ENCODE data around the gene ENHO.

ENHO gene

DNA sequence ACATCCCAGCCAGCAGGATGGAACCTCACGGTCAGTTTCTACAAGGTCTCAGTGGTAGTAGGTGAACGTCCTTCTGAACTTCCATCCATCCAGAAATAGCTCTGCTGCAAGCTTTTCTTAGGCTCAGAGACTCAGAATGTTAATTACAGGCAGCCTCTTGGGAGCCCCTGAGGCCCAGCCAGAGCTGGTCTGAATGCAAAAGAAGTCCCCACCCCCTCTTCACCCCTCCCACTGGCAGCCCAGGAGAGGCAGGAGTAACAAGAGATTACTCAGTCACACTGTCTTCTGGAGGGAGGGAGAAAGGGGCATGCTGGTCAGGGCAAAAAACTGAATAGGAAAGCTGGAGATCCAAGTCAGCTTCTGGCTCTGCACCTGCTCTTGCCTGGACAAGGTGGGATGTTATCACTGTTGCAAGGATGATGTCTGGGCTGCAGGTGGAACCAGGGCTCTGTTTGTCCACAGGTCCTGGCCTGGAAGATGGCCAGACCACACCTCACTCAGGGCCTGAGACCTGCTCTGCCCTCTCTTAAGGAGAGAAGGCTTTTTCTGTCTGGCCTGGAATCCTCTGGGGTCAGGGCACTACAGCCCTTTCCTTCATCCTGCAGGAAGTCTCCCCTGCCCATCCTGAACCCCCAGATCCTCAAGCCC lies 9.1 kb downstream of the ENHO start:
- Histone ChIP-seq H3K9me2 (replicated peaks; ENCODE audit: insufficient read depth, low read length) (no peaks in the 10 kb centered on the region), H3K27ac (ENCODE audit: low read depth, low read length) (no peak overlapping the region), H3K36me3 (ENCODE audit: low read length) (no peaks in the 10 kb centered on the region), H3K4me3 (ENCODE audit: insufficient read depth, low read length, poor library complexity, severe bottlenecking) (no peak overlapping the region), H3K79me2 (ENCODE audit: insufficient read depth, low read length) (no peaks in the 10 kb centered on the region), H3F3A (ENCODE audit: insufficient read depth) (no peaks in the 10 kb centered on the region), H2AFZ (ENCODE audit: low read depth, low read length, severe bottlenecking) (no peak overlapping the region), H3K9ac (ENCODE audit: low read length) (no peak overlapping the region), H3K27me3 (ENCODE audit: low read length) (no peaks in the 10 kb centered on the region), H3K4me2 (ENCODE audit: low read depth, low read length, poor library complexity, severe bottlenecking) (no peak overlapping the region), H4K20me1 (ENCODE audit: low read depth, low read length) (no peaks in the 10 kb centered on the region), H3K9me3 (ENCODE audit: insufficient read depth, low read length) (no peaks in the 10 kb centered on the region)
- TF ChIP-seq, protein P1, sequence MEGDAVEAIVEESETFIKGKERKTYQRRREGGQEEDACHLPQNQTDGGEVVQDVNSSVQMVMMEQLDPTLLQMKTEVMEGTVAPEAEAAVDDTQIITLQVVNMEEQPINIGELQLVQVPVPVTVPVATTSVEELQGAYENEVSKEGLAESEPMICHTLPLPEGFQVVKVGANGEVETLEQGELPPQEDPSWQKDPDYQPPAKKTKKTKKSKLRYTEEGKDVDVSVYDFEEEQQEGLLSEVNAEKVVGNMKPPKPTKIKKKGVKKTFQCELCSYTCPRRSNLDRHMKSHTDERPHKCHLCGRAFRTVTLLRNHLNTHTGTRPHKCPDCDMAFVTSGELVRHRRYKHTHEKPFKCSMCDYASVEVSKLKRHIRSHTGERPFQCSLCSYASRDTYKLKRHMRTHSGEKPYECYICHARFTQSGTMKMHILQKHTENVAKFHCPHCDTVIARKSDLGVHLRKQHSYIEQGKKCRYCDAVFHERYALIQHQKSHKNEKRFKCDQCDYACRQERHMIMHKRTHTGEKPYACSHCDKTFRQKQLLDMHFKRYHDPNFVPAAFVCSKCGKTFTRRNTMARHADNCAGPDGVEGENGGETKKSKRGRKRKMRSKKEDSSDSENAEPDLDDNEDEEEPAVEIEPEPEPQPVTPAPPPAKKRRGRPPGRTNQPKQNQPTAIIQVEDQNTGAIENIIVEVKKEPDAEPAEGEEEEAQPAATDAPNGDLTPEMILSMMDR (IDR thresholded peaks at IDR 0.05; ENCODE audit: insufficient read depth, low read length, poor library complexity, severe bottlenecking), result no peak
- TF ChIP-seq EZH2phosphoT487 (conservative IDR thresholded peaks at IDR 0.05; ENCODE audit: low read length), result no peak

DNA sequence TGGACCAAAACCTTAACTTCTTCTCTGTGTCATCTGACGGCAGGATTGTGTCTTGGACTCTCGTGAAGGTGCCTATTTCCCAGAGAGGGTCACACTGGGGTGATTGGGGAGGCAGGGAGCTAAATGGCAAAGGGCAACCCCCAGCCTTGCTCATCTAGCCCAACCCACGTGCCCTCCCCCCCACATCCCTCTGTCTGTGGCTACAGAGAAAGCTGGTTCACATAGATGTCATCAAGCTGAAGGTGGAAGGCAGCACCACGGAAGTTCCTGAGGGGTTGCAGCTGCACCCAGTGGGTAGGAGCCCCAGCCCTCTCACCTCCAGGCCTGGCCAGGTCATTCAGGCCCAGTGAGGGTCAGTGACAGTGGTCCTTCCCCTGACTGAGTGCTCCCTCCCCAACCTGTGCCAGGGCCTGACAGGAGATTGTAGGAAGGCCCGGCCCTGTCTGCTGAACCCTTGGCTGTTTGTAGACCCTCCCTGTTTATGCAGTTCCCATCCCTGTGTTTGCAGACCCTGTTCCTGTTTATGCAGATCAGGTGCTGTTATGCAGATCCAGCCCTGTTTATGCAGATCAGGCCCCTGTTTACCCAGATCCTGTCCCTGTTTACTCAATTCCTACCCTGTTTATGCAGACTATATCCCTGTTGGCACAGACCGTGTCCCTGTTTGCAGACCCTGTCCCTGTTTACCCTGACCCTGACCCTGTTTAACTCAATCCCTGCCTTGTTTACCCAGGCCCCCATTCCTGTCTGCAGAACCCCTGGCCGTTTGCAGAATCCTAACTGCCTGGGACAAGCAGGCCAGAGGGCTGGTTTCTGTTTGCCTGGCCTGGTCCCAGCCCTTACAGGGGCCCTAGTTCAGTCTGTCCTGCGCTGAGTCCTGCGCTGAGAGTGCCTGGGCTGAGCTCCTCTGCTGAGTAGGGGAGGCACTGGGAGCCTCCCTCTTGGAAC lies 10.4 kb downstream of the ENHO start:
- no peaks in the 10 kb centered on the region for H3K79me2 ChIP-seq (ENCODE audit: insufficient read depth, low read length)
- no peak overlapping the region for H3K4me2 ChIP-seq (ENCODE audit: low read depth, low read length, poor library complexity, severe bottlenecking)
- H3K9me3 ChIP-seq (ENCODE audit: insufficient read depth, low read length), result no peaks in the 10 kb centered on the region
- TF ChIP-seq, protein P1 (IDR thresholded peaks at IDR 0.05; ENCODE audit: insufficient read depth, low read length, poor library complexity, severe bottlenecking), result no peak
- TF ChIP-seq EZH2phosphoT487 (conservative IDR thresholded peaks at IDR 0.05; ENCODE audit: low read length), result no peak
- H4K20me1 ChIP-seq (ENCODE audit: low read depth, low read length), result no peaks in the 10 kb centered on the region
- H3K9ac ChIP-seq (ENCODE audit: low read length), result no peak overlapping the region
- no peak overlapping the region for H3K4me3 ChIP-seq (ENCODE audit: insufficient read depth, low read length, poor library complexity, severe bottlenecking)
- H3F3A ChIP-seq (ENCODE audit: insufficient read depth), result no peaks in the 10 kb centered on the region
- no peaks in the 10 kb centered on the region for H3K27me3 ChIP-seq (ENCODE audit: low read length)
- no peaks in the 10 kb centered on the region for H3K9me2 ChIP-seq (replicated peaks; ENCODE audit: insufficient read depth, low read length)
- H3K27ac ChIP-seq (ENCODE audit: low read depth, low read length), result no peak overlapping the region
- no peak overlapping the region for H2AFZ ChIP-seq (ENCODE audit: low read depth, low read length, severe bottlenecking)
- H3K36me3 ChIP-seq (ENCODE audit: low read length), result no peaks in the 10 kb centered on the region

DNA sequence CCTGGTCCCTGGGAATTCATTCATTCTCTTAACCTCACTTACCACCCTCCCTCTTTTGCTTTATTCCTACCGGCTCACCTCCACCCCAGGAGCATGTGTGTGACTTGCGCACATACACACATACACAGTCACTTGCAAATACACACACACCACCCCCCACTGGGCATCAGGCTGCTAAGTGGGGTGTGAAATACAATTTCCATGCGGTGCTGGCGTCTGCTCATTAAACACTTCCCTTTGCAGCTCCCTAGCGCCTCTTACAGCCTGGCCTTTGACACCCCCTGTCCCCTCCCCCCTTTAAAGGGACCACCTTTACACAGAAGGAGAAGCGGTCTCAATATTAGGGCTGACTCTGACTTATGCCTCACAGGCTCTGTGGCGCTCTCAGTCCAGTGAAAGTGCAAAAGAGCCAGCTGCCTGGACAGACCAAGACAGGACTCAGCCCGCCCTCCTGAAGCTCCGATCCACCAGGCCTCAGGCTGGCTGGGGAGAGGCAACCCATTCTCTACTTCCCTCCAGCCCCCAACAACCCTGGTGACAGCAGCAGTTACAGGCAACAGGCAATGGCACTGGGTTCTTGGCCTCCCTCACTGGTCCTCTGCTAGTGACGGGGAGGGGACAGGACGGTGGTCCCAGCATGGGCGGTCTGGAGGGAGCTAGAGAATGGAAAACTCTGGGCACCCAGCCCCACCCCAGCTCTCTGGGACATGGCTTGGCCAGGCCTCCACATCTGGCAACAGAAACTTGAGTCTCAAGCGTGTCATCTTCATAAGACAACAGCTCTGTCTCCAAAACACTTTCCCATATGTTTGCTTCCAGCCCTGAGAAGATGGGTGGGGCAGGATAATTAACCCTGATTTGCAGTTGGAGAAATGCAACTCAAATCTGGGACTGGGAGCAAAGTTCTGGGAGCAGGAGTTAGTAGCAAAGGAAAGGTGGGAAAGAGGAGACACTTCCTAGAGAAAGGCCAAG lies 12.0 kb downstream of the ENHO start:
- no peaks in the 10 kb centered on the region for H3K9me2 ChIP-seq (replicated peaks; ENCODE audit: insufficient read depth, low read length)
- no peak overlapping the region for H3K27ac ChIP-seq (ENCODE audit: low read depth, low read length)
- no peak overlapping the region for H3K4me2 ChIP-seq (ENCODE audit: low read depth, low read length, poor library complexity, severe bottlenecking)
- H3K36me3 ChIP-seq (ENCODE audit: low read length), result no peaks in the 10 kb centered on the region
- no peaks in the 10 kb centered on the region for H3K79me2 ChIP-seq (ENCODE audit: insufficient read depth, low read length)
- H2AFZ ChIP-seq (ENCODE audit: low read depth, low read length, severe bottlenecking), result no peak overlapping the region
- H3F3A ChIP-seq (ENCODE audit: insufficient read depth), result no peaks in the 10 kb centered on the region
- H3K4me3 ChIP-seq (ENCODE audit: insufficient read depth, low read length, poor library complexity, severe bottlenecking), result no peak overlapping the region
- H3K27me3 ChIP-seq (ENCODE audit: low read length), result no peaks in the 10 kb centered on the region
- no peaks in the 10 kb centered on the region for H4K20me1 ChIP-seq (ENCODE audit: low read depth, low read length)
- no peaks in the 10 kb centered on the region for H3K9me3 ChIP-seq (ENCODE audit: insufficient read depth, low read length)
- H3K9ac ChIP-seq (ENCODE audit: low read length), result no peak overlapping the region
- no peak for TF ChIP-seq EZH2phosphoT487 (conservative IDR thresholded peaks at IDR 0.05; ENCODE audit: low read length)
- TF ChIP-seq, protein P1 (IDR thresholded peaks at IDR 0.05; ENCODE audit: insufficient read depth, low read length, poor library complexity, severe bottlenecking), result no peak

Measured in SU-DHL-6 (cell line).